Motor neuron (in vitro differentiated cells): ENCODE measurements around the gene ASB16. TPM values are rescaled to one million over a fixed set of nuclear protein-coding genes. Genes with fewer than 3 reads are reported as not detected.

ENCODE experiments used
- ATAC-seq, 8 experiments: fragments of 200-7000 bp; cut with Tn5 transposase; replicated peaks in 6 of 8; 2 replicates each; pipeline ENCODE4 v1.8.0; 2021; ENCODE audit warnings: mild to moderate bottlenecking in 8 of 8, moderate library complexity in 8 of 8
- H3K27ac ChIP-seq, 2 donors: fragments of 250-450 bp; sonication (Bioruptor Pico); 2 replicates each; pipeline ENCODE4 v1.9.0; 2021; ENCODE audit warnings: antibody characterized with exemption in 2 of 2, mild to moderate bottlenecking in 2 of 2, moderate library complexity in 1 of 2
- H3K4me1 ChIP-seq, 2 donors: fragments of 250-450 bp; sonication (Bioruptor Pico); replicated peaks in 1 of 2; 2 replicates each; pipeline ENCODE4 v1.6.1; 2021; ENCODE audit warnings: antibody characterized with exemption in 2 of 2, mild to moderate bottlenecking in 2 of 2, moderate library complexity in 1 of 2
- H3K4me3 ChIP-seq, 5 donors: fragments of 250-450 bp; sonication (Bioruptor Pico); 2 replicates each; pipeline ENCODE4 v1.9.0; 2021; ENCODE audit warnings: antibody characterized with exemption in 5 of 5, mild to moderate bottlenecking in 5 of 5, moderate library complexity in 4 of 5
- WGBS, 10 experiments: fragments of 450-650 bp; shearing (Covaris generic); methylation state at CpG; one replicate each; pipeline ENCODE4 v1.0.0; 2022; 5-methylcytosine and 5-hydroxymethylcytosine counted together
- in situ Hi-C, 9 experiments: fragments of 400-800 bp; cut with MboI; loops; one replicate each; pipeline ENCODE4 v1.15.0; 2021; ENCODE audit warnings: low sequenced_read_pairs in 9 of 9, low pct_unique_long_range_greater_than_20kb in 2 of 9; ENCODE audit not compliant: unreplicated experiment in 9 of 9
- total RNA-seq, 8 experiments: library from RNA; unstranded; fragments of 300-600 nt; gene quantifications; 2 replicates each; pipeline versions ENCODE4 v1.2.3 to v1.2.4, GENCODE V29; 2022

ASB16 gene
- total RNA-seq, 8 experiments from 2014 or later, result 0.60 to 3.4 (median 1.5) TPM

GRCh38 chr17:44159519-44160210, 10.8 kb upstream of the ASB16 start:
- Histone ChIP-seq H3K27ac (no peak overlapping the region), H3K4me1 (no peaks in the 10 kb centered on the region), H3K4me3 (no peak overlapping the region)
- in situ Hi-C loops, result no loop called here
- ATAC-seq, result peak in 1 of 8 experiments; percentile 19
- 76 to 100% (median 95%) methylated on average over 3 to 11 of the region's 15 CpGs for WGBS, 10 experiments

- H3K4me1 ChIP-seq, result no peaks in the 10 kb centered on the region
- 38 to 100% (median 100%) methylated on average over 1 of the region's 1 CpG; no CpG with 5 or more reads in 2 of the 10 experiments for WGBS, 10 experiments
- no peak for ATAC-seq
- no peak overlapping the region for H3K4me3 ChIP-seq
- H3K27ac ChIP-seq, result no peak overlapping the region
- in situ Hi-C loops, result no loop called here
Observed at GRCh38 chr17:44164476-44164875, 6.0 kb upstream of the ASB16 start.

GRCh38 chr17:44167181-44167861, 3.2 kb upstream of the ASB16 start:
- no peak overlapping the region for H3K27ac ChIP-seq
- WGBS, 10 experiments, result 50 to 87% (median 80%) methylated on average over 1 to 6 of the region's 7 CpGs; no CpG with 5 or more reads in 6 of the 10 experiments
- H3K4me1 ChIP-seq, result peaks cover 13% of the 10 kb centered on the region in 2 donors
- in situ Hi-C loops, result no loop called here
- no peak overlapping the region for H3K4me3 ChIP-seq
- ATAC-seq, result no peak

GRCh38 chr17:44170135-44170498, 387 bp upstream of the ASB16 start:
- peaks cover 13% of the 10 kb centered on the region in 2 donors for H3K4me1 ChIP-seq
- in situ Hi-C loops, result no loop called here
- ATAC-seq, result no peak
- peak overlapping the region in 1 of 2 donors; percentile 67 for H3K27ac ChIP-seq
- no peak overlapping the region for H3K4me3 ChIP-seq
- WGBS, 10 experiments, result 25 to 100% (median 71%) methylated on average over 1 to 4 of the region's 5 CpGs; no CpG with 5 or more reads in 2 of the 10 experiments

- no peak overlapping the region for H3K27ac ChIP-seq
- in situ Hi-C loops, result no loop called here
- H3K4me3 ChIP-seq, result no peak overlapping the region
- WGBS, 10 experiments, result 40 to 93% (median 90%) methylated on average over 2 to 9 of the region's 17 CpGs; no CpG with 5 or more reads in 7 of the 10 experiments
- peaks cover 13% of the 10 kb centered on the region in 2 donors for H3K4me1 ChIP-seq
- no peak for ATAC-seq
Observed at GRCh38 chr17:44171931-44172455, 1.5 kb downstream of the ASB16 start.

GRCh38 chr17:44174427-44174826, 3.9 kb downstream of the ASB16 start:
- Histone ChIP-seq H3K27ac (no peak overlapping the region), H3K4me3 (no peak overlapping the region), H3K4me1 (peaks cover 13% of the 10 kb centered on the region in 2 donors)
- in situ Hi-C loops, result no loop called here
- WGBS, 10 experiments, result 80 to 100% (median 100%) methylated on average over 1 to 2 of the region's 2 CpGs; no CpG with 5 or more reads in 4 of the 10 experiments
- no peak for ATAC-seq

GRCh38 chr17:44176257-44176656, 5.8 kb downstream of the ASB16 start:
- H3K4me3 ChIP-seq, result no peak overlapping the region
- in situ Hi-C loops, result no loop called here
- peaks cover 0 to under 1% of the 10 kb centered on the region in 2 donors for H3K4me1 ChIP-seq
- H3K27ac ChIP-seq, result no peak overlapping the region
- peak in 3 of 8 experiments; percentile 4 to 72 (median 60) for ATAC-seq
- WGBS, 10 experiments, result 80 to 100% (median 100%) methylated on average over 1 of the region's 1 CpG; no CpG with 5 or more reads in 6 of the 10 experiments

GRCh38 chr17:44176671-44177501, 6.4 kb downstream of the ASB16 start:
- H3K4me1 ChIP-seq, result no peaks in the 10 kb centered on the region
- 90 to 98% (median 97%) methylated on average over 2 to 10 of the region's 54 CpGs; no CpG with 5 or more reads in 7 of the 10 experiments for WGBS, 10 experiments
- ATAC-seq, result peak in 5 of 8 experiments; percentile 16 to 48 (median 32)
- in situ Hi-C loops, result no loop called here
- H3K27ac ChIP-seq, result no peak overlapping the region
- H3K4me3 ChIP-seq, result no peak overlapping the region

- Histone ChIP-seq H3K27ac (no peak overlapping the region), H3K4me3 (no peak overlapping the region), H3K4me1 (no peaks in the 10 kb centered on the region)
- ATAC-seq, result peak in 5 of 8 experiments; percentile 11 to 28 (median 18)
- in situ Hi-C loops, result no loop called here
- 93 to 95% methylated on average over 3 of the region's 4 CpGs; no CpG with 5 or more reads in 8 of the 10 experiments for WGBS, 10 experiments
Observed at GRCh38 chr17:44177640-44178039, 7.1 kb downstream of the ASB16 start.

GRCh38 chr17:44178133-44178532, 7.6 kb downstream of the ASB16 start:
- ATAC-seq, result peak in 4 of 8 experiments; percentile 18 to 29 (median 23)
- no peak overlapping the region for H3K4me3 ChIP-seq
- in situ Hi-C loops, result no loop called here
- no peaks in the 10 kb centered on the region for H3K4me1 ChIP-seq
- 83 to 100% (median 100%) methylated on average over 1 to 8 of the region's 14 CpGs; no CpG with 5 or more reads in 5 of the 10 experiments for WGBS, 10 experiments
- H3K27ac ChIP-seq, result no peak overlapping the region

- in situ Hi-C loops, result no loop called here
- WGBS, 10 experiments, result 88 to 100% (median 95%) methylated on average over 1 to 2 of the region's 2 CpGs; no CpG with 5 or more reads in 3 of the 10 experiments
Observed at GRCh38 chr17:44183024-44183423, 12.5 kb downstream of the ASB16 start.

GRCh38 chr17:44184212-44184810, 13.8 kb downstream of the ASB16 start:
- Histone ChIP-seq H3K4me3 (no peak overlapping the region), H3K4me1 (peaks cover 17 to 19% of the 10 kb centered on the region in 2 donors), H3K27ac (no peak overlapping the region)
- in situ Hi-C loops, result no loop called here
- ATAC-seq, result no peak
- 46 to 100% (median 92%) methylated on average over 1 to 5 of the region's 8 CpGs; no CpG with 5 or more reads in 2 of the 10 experiments for WGBS, 10 experiments

More at GRCh38 chr17:44183024-44183423, 12.5 kb downstream of the ASB16 start:
- no peak for ATAC-seq
- Histone ChIP-seq H3K4me1 (peaks cover 13 to 16% of the 10 kb centered on the region in 2 donors), H3K27ac (no peak overlapping the region), H3K4me3 (no peak overlapping the region)
